ENCODE measurements around the gene CCDC120. TPM values are rescaled to one million over a fixed set of nuclear protein-coding genes. Genes with fewer than 3 reads are reported as not detected.

CCDC120 gene
- total RNA-seq, 2 donors from 2014 or later, result 8.7 to 9.0 TPM

DNA sequence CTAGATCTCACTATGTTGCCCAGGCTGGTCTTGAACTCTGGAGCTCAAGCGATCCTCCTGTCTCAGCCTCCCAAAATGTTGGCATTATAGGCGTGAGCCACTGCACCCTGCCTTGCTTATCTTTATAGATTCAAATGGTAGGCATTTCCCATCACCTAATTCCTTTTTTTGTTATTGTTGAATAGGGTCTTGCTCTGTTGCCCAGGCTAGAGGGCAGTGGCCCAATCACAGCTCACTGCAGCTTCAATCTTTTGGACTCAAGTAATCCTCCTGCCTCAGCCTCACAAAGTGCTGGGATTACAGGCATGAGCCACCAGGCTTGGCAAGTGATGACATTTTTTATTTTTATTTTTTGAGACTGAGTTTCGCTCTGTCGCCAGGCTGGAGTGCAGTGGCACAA lies 37.6 kb downstream of the CCDC120 start:
- Mint-ChIP-seq H3K4me1 (ENCODE audit: low read depth) (peaks cover 5% of the 10 kb centered on the region), H3K9me3 (no peaks in the 10 kb centered on the region), H3K4me3 (no peak overlapping the region), H3K27ac (no peak overlapping the region), H3K36me3 (ENCODE audit: insufficient read depth in 2 of 2) (no peaks in the 10 kb centered on the region), H3K27me3 (ENCODE audit: low read depth) (peaks cover 5% of the 10 kb centered on the region)
- ATAC-seq (replicated peaks in 1 of 2) (no peak), DNase-seq (no peak)

- DNase-seq, result peak; percentile 88 to 90
- H3K9me3 Mint-ChIP-seq, result no peaks in the 10 kb centered on the region
- H3K27me3 Mint-ChIP-seq (ENCODE audit: low read depth), result peaks cover 4% of the 10 kb centered on the region
- peak overlapping the region; percentile 75 for H3K27ac Mint-ChIP-seq
- peak; percentile 95 to 96 for ATAC-seq (replicated peaks in 1 of 2)
- H3K4me1 Mint-ChIP-seq (ENCODE audit: low read depth), result peaks cover 10% of the 10 kb centered on the region
- H3K4me3 Mint-ChIP-seq, result peak overlapping the region; percentile 91 to 94
- no peaks in the 10 kb centered on the region for H3K36me3 Mint-ChIP-seq (ENCODE audit: insufficient read depth in 2 of 2)
Observed at GRCh38 chrX:49100704-49101628, 42.2 kb downstream of the CCDC120 start.

GRCh38 chrX:49101629-49101984 lies 42.8 kb downstream of the CCDC120 start:
- Mint-ChIP-seq H3K27ac (peak overlapping the region; percentile 63), H3K4me3 (peak overlapping the region; percentile 91 to 94), H3K36me3 (ENCODE audit: insufficient read depth in 2 of 2) (no peaks in the 10 kb centered on the region), H3K9me3 (no peaks in the 10 kb centered on the region), H3K4me1 (ENCODE audit: low read depth) (peaks cover 10% of the 10 kb centered on the region), H3K27me3 (ENCODE audit: low read depth) (no peaks in the 10 kb centered on the region)
- DNase-seq, result peak in 1 of 2 donors; percentile 5
- ATAC-seq (replicated peaks in 1 of 2), result peak in 1 of 2 donors; percentile 3

DNA sequence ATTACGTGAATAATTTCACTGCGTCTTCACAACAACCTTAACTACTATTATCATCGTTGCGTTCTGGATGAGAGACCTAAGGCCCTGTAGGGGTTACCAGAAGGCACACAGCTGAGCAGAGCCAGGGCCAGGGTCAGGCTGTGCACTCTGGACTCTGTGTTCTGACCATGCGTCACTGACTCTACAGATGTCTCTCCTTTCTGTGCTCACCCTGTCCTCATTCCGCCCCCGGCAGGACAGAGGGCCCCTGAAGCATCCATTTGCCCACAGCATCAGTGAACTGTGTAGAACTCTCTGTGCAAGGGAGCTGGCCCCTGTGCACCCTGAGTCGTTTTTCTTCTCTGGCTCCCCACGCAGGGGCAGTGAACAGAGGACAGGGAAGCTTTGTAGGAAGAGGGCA lies 43.4 kb downstream of the CCDC120 start:
- H3K4me1 Mint-ChIP-seq (ENCODE audit: low read depth), result peaks cover 10% of the 10 kb centered on the region
- H3K9me3 Mint-ChIP-seq, result no peaks in the 10 kb centered on the region
- H3K27me3 Mint-ChIP-seq (ENCODE audit: low read depth), result no peaks in the 10 kb centered on the region
- peak overlapping the region; percentile 63 for H3K27ac Mint-ChIP-seq
- no peak for ATAC-seq (replicated peaks in 1 of 2)
- no peaks in the 10 kb centered on the region for H3K36me3 Mint-ChIP-seq (ENCODE audit: insufficient read depth in 2 of 2)
- no peak for DNase-seq
- peak overlapping the region; percentile 91 to 94 for H3K4me3 Mint-ChIP-seq

DNA sequence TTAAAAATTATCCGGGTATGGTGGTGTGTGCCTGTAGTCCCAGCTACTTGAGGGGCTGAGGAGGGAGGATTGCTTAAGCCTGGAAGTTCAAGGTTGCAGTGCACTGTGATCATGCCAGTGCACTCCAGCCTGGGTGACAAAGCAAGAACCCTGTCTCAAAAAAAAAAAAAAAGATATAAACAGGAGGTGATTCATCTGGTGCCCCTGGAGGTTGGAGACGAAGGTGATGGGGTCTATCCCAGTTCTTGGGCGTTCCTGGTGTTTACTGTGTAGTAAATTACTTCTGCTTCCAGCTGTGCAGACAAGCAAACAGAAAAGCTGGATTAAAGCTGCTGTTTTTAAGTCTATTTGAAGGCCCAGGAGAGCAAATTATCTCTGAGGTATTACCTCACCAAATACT lies 44.8 kb downstream of the CCDC120 start:
- ATAC-seq (replicated peaks in 1 of 2), result no peak

GRCh38 chrX:49106296-49106695 lies 47.5 kb downstream of the CCDC120 start:
- ATAC-seq (replicated peaks in 1 of 2) (no peak), DNase-seq (no peak)
- Mint-ChIP-seq H3K4me3 (no peak overlapping the region), H3K27ac (no peak overlapping the region), H3K4me1 (ENCODE audit: low read depth) (peaks cover 5% of the 10 kb centered on the region), H3K27me3 (ENCODE audit: low read depth) (no peaks in the 10 kb centered on the region), H3K36me3 (ENCODE audit: insufficient read depth in 2 of 2) (peaks cover 0 to 3% of the 10 kb centered on the region in 2 donors), H3K9me3 (no peaks in the 10 kb centered on the region)

More for the DNA sequence above, 44.8 kb downstream of the CCDC120 start:
- Mint-ChIP-seq H3K27me3 (ENCODE audit: low read depth) (no peaks in the 10 kb centered on the region), H3K4me1 (ENCODE audit: low read depth) (peaks cover 10% of the 10 kb centered on the region), H3K9me3 (no peaks in the 10 kb centered on the region), H3K36me3 (ENCODE audit: insufficient read depth in 2 of 2) (no peaks in the 10 kb centered on the region), H3K27ac (peak overlapping the region; percentile 38), H3K4me3 (no peak overlapping the region)
- DNase-seq, result no peak

- no peak overlapping the region for H3K27ac Mint-ChIP-seq
- peaks cover under 1% of the 10 kb centered on the region for H3K27me3 Mint-ChIP-seq (ENCODE audit: low read depth)
- H3K4me3 Mint-ChIP-seq, result no peak overlapping the region
- no peak for ATAC-seq (replicated peaks in 1 of 2)
- no peak for DNase-seq
- H3K36me3 Mint-ChIP-seq (ENCODE audit: insufficient read depth in 2 of 2), result peaks cover 0 to 3% of the 10 kb centered on the region in 2 donors
- no peaks in the 10 kb centered on the region for H3K4me1 Mint-ChIP-seq (ENCODE audit: low read depth)
- H3K9me3 Mint-ChIP-seq, result no peaks in the 10 kb centered on the region
Observed at GRCh38 chrX:49106930-49107329, 48.1 kb downstream of the CCDC120 start.

DNA sequence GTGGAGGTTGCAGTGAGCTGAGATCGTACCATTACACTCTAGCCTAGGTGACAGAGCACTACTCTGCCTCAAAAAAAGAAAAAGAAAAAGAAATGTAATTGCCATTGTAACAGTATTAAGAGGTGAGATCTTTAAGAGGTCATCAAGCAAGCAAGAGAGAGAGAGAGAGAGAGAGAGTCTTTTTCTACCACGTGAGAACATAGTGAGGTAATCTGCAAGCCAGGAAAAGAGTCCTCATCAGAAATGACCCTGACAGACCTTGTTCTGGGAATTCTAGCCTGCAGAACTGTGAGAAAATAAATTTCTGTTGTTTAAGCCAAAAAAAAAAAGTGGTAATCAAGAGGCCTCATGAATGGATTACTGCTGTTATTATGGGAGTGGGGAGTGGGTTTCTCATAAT lies 49.8 kb downstream of the CCDC120 start:
- no peak for ATAC-seq (replicated peaks in 1 of 2)
- Mint-ChIP-seq H3K27ac (no peak overlapping the region), H3K9me3 (no peaks in the 10 kb centered on the region), H3K4me3 (no peak overlapping the region), H3K4me1 (ENCODE audit: low read depth) (no peaks in the 10 kb centered on the region), H3K36me3 (ENCODE audit: insufficient read depth in 2 of 2) (peaks cover 0 to 3% of the 10 kb centered on the region in 2 donors), H3K27me3 (ENCODE audit: low read depth) (peaks cover 7% of the 10 kb centered on the region)
- DNase-seq, result no peak

DNA sequence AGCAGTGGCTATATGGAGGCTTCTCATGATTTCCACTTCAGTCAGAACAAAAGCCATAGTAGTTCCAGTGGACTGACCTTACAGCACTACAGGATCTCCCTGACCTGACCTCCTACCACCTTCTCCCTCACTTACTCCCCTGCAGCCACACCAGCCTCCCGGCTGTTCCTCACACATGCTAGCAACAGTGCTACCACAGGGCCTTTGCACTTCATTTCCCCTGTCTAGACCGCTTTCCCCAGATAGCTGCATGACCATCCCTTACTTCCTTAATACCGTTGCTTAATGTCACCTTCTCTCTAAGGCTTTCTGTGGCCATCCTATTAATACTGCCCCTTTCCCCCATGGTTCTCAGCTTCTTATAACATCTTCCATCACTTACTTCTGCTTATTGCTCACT lies 51.6 kb downstream of the CCDC120 start:
- ATAC-seq (replicated peaks in 1 of 2) (no peak), DNase-seq (no peak)
- H3K9me3 Mint-ChIP-seq, result no peaks in the 10 kb centered on the region
- H3K27ac Mint-ChIP-seq, result no peak overlapping the region
- H3K4me3 Mint-ChIP-seq, result no peak overlapping the region
- peaks cover 0 to 3% of the 10 kb centered on the region in 2 donors for H3K36me3 Mint-ChIP-seq (ENCODE audit: insufficient read depth in 2 of 2)
- H3K27me3 Mint-ChIP-seq (ENCODE audit: low read depth), result peaks cover 7% of the 10 kb centered on the region
- H3K4me1 Mint-ChIP-seq (ENCODE audit: low read depth), result no peaks in the 10 kb centered on the region

GRCh38 chrX:49111791-49112190 lies 53.0 kb downstream of the CCDC120 start:
- no peak overlapping the region for H3K4me3 Mint-ChIP-seq
- no peak overlapping the region for H3K27ac Mint-ChIP-seq
- H3K9me3 Mint-ChIP-seq, result no peaks in the 10 kb centered on the region
- H3K4me1 Mint-ChIP-seq (ENCODE audit: low read depth), result no peaks in the 10 kb centered on the region
- no peak for ATAC-seq (replicated peaks in 1 of 2)
- no peak for DNase-seq
- peaks cover 7% of the 10 kb centered on the region for H3K27me3 Mint-ChIP-seq (ENCODE audit: low read depth)
- H3K36me3 Mint-ChIP-seq (ENCODE audit: insufficient read depth in 2 of 2), result peaks cover 3 to 5% of the 10 kb centered on the region in 2 donors

GRCh38 chrX:49116076-49116475 lies 57.3 kb downstream of the CCDC120 start:
- H3K27ac Mint-ChIP-seq, result no peak overlapping the region
- H3K36me3 Mint-ChIP-seq (ENCODE audit: insufficient read depth in 2 of 2), result peaks cover 4 to 11% of the 10 kb centered on the region in 2 donors
- no peak for ATAC-seq (replicated peaks in 1 of 2)
- H3K4me3 Mint-ChIP-seq, result no peak overlapping the region
- no peak for DNase-seq
- peaks cover 7% of the 10 kb centered on the region for H3K27me3 Mint-ChIP-seq (ENCODE audit: low read depth)
- H3K4me1 Mint-ChIP-seq (ENCODE audit: low read depth), result no peaks in the 10 kb centered on the region
- no peaks in the 10 kb centered on the region for H3K9me3 Mint-ChIP-seq

DNA sequence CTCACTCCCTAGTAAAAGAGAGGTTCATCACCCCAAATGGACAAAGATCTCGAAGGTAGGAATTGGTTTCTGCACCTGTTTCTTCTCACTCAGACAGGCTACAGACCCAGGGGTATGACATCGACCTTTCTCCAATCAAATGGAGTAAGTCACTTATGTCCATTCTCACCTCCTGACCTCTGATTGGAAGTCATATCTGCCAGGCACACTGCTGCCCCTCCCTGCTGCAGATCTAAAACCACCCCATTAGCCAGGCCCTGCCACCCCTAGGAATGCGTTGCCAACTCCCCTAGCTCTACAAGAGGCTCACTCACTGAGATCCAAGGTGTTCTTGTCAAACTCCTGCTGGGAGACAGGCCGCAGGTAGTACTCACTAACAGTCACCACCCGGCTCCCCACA lies 57.9 kb downstream of the CCDC120 start:
- H3K4me1 Mint-ChIP-seq (ENCODE audit: low read depth), result no peaks in the 10 kb centered on the region
- peaks cover 5 to 11% of the 10 kb centered on the region in 2 donors for H3K36me3 Mint-ChIP-seq (ENCODE audit: insufficient read depth in 2 of 2)
- no peak overlapping the region for H3K27ac Mint-ChIP-seq
- no peaks in the 10 kb centered on the region for H3K9me3 Mint-ChIP-seq
- ATAC-seq (replicated peaks in 1 of 2) (no peak), DNase-seq (no peak)
- peaks cover 10% of the 10 kb centered on the region for H3K27me3 Mint-ChIP-seq (ENCODE audit: low read depth)
- no peak overlapping the region for H3K4me3 Mint-ChIP-seq

- Mint-ChIP-seq H3K36me3 (ENCODE audit: insufficient read depth in 2 of 2) (peaks cover 6 to 11% of the 10 kb centered on the region in 2 donors), H3K4me1 (ENCODE audit: low read depth) (peaks cover 9% of the 10 kb centered on the region), H3K4me3 (peak overlapping the region in 1 of 2 donors; percentile 15), H3K27ac (peak overlapping the region; percentile 87), H3K9me3 (no peaks in the 10 kb centered on the region), H3K27me3 (ENCODE audit: low read depth) (peaks cover 12% of the 10 kb centered on the region)
- no peak for DNase-seq
- ATAC-seq (replicated peaks in 1 of 2), result no peak
Observed at GRCh38 chrX:49117581-49117980, 58.8 kb downstream of the CCDC120 start.

Measured in activated T-cell treated with anti-CD3 and anti-CD28 coated beads, Interleukin-2, amount 50 U/mL, for 72 hours (primary cell).